ENCODE results near the gene CFAP221.

CFAP221 gene

DNA sequence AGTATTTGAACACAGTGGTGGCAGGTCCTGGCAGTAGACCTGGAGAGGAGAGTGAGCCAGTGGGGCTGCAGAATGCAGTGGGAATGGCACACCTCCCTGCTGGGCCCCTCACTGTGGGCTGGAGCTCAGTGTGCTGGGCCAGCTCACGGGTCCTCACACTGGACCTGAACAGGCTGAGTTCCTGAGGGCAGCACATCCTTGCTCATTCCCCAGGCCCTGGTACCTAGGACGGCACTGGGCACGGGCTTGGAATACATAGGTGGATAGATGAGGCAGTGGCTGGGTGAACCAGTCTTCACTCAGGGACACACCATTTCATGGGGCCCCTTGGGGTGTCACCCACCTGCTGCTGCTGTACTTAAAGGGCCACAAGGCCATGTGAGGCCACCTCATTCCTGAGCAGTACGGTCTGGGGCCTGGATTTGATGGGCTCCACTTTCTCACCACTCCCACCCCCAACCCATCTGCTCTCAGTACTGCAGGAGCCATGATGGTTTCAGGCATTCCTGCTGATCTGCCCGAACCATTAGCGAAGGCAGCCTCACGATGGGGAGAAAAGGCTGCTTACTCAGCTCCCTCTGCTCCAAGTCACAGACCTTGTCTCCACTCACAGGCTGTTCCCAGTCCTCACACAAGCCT lies 138.9 kb downstream of the CFAP221 start:
- DNase-seq, result no peak

DNA sequence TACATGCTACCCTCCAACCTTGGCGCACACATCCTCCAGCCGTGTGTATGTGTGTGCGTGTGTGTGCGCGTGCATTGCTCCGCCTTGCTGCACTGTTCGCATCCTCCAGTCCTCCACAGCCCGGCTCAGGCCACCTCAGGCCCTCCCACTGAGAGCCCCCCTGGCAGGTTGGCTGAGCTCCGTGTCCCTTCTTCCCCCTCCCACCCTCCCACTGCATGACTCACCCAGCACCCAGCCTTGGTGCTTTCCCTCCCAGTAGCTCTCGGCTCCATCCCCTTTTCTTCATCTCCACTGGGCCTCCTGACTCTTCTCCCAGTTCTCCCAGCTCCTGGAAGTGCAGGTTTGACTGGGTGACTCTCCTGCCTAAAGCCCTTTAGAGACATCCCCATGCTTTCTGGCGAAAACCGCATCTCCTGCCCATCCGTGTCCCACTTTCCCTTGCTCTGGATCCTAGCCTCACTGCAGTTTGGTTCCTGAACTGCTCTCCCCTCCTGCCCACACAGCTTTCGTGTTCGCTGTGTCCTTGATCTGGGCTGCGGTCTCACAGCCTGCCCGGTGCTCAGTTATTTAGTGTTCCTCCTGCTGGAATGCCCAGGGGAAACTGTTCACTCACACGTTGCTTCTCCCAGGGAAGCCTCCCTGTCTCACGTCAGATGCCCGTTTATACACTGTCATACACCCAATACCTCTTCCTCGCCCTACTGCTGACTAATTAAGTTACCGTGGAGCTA lies 139.6 kb downstream of the CFAP221 start:
- no peak for DNase-seq

DNA sequence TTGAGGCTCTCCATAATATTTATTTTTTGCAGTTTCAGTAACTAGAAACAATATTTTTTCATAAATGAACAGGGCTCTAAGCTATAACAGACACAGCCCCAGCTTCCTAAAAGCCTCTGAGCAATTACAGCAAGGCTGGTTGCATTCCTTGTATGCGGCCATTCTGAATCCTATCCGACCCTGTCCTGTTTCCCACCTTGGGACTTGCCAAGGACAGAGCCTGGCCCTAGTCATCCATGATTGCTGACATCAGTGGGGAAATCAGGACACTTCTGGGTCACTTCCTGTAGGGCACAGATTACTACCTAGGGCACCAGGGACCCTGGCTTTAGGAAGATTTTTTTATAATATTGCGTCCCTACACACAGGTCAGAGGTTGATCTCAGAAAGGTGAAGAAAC lies 140.3 kb downstream of the CFAP221 start:
- no peak for DNase-seq

DNA sequence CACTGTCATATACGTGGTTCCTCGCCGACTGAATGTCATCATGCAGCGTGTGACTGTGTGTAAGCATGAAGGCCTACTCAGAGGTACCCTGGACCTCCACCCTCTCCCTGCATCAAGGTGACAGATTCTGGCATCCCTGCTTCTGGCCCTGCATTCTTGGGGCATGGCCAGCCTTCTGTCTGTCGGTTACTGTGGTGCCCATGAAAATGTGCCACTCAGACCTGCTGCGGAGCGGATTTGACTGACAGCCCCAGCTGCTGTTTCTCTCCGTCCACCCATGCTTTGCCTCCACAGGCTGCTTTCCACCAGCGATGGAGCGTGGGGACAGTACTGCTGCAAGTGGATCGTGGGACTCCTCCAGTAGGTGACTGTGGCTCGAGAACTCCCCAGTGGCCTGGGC lies 144.4 kb downstream of the CFAP221 start:
- no peak for DNase-seq

DNA sequence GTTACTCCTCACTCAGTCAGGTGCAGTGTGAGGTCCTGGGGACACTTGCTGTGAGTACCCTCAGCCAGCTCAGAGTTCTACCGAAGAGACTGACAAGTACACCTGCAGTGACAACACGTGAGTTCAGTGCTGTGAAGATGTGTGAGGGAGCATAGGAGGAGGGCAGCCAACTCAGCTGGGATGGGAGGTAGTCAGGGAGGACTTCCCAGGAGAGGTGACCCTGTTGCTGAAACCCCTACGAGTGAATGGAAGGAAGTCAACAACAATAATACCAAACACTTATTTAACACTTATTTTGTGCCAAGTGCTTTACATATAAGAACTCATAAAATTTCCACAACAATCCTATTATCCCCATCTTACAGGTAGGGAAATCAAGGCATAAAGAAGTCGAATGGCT lies 145.0 kb downstream of the CFAP221 start:
- no peak for DNase-seq

DNA sequence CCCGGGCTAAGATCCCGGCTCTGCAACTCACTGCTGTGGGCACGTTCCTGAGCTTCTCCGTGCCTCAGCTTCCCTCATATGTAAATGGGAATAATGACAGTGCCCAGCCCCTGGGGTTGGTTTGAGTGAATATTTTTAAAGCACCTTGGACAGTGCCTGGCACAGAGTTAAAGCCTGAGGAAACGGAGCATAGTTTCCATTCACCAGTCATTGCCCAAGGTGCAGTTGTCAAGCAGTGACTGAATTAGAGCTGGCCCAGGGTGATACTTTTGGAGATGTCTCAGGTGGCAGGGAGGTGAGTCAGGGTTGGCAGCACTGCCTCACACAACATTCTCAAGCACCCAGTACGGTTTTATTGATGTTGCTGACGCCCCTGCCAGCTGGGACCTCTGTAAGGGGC lies 146.9 kb downstream of the CFAP221 start:
- DNase-seq, result no peak

DNA sequence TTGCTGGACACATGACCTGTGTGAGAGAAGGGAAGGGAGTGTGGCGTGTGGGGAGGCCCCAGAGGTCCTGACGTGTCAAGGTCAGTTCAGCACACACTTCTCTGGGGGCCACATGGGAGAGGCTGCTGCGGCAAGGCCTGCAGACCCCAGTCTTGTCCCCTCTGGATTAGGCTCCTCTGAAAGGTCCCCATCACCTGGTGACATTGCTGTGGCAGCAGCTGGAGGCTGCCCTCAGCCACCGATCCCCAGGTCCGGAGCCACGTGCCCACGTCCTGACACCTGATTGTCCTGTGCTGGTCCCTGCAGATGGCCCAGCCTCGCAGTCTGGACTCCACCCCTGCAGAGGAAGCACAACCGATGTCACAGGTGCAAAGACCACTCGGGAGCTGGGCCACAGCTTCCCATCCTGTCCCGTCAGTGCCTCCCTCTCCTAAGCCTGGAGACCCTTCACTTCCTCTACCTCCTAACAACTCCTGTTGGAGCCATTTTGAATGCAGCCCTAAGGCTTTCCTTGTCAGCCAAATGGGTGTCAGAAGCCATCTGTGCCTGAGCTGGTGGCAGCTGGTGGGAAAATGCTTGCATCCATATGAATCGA lies 147.5 kb downstream of the CFAP221 start:
- DNase-seq, result no peak

DNA sequence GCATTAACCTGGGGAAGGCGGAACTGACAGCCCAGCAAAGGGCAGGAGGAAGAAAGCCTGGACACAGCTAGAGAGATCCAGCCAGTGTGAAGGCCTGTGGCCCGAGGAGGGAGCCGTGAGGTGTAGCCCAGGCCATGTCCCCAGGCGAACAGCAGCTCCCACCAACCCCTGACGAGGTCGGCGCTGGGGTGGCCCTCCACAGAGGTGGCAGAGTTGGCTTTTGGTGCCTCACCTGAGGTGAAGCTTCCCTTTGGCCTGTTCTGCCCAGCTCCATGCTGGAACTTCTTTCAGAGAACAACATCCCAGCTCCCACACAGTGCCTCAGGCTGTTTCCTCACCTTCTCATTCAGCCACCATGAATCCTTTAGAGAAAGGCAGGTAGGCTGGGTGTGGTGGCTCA lies 148.1 kb downstream of the CFAP221 start:
- DNase-seq, result no peak

DNA sequence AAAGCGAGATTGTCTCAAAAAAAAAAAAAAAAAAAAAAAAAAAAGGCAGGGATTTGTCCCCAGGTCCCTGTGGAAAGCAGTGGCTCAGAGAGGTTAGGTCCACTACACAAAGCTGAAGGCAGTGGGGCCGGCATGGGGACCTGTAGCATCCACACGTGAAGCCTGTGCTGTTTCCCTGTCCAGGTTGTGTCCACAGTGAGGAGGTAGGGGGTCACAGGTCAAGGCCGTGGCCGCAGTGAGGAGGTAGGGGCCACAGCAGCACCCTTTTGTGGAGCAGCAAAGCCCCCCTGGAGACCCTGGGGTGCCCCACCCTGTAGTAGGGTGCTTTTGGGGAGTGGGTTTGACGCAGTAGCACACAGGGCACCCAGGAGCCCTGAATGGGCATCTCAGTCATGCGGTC lies 148.7 kb downstream of the CFAP221 start:
- no peak for DNase-seq

DNA sequence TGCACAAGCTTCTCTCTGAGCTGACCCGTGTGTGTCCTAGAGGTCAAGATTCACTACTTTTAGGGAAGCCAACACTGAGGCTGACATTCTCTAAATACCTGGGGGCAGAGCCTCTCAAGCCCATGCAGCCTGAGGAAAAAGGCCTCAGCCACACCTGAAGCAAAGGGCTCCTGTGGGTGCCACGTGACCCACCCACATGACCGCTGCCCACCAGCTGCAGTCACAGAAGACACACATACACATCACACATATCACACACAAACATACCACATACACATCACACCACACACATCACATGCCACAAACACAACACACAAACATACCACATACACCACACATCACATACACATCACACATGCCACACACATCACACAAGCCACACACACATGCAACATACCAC lies 149.3 kb downstream of the CFAP221 start:
- DNase-seq, result no peak

DNA sequence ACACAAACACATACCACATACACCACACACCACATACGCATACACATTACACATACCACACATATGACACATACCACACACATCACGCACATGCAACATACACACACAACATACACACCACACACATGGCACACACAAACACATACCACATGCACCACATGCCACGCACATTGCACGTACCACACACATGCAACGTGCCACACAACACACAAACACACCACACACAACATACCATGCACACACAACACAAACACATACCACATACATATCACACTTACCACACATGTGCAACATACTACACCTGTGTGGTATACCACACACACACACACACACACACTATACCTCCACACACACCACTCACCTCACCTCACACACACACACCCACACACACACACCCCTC lies 149.7 kb downstream of the CFAP221 start:
- DNase-seq, result no peak

DNA sequence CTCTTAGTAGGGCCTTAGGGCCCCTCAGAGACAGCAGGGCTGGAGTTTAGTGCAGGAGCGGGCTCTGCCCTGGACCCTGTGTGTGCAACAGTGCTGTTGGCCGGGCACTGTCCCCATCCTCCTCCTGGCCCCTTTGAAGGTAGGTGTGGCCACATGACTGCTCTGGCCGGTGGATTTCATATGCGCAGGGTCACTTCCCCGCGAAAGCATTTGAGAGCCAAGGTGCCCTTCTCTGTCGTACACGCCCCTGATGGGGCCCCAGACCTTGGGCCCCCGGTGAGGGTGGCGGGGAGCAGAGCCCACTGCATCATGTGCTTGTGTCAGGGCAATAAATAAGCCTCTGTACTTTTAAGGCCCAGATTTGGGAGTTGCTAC lies 150.2 kb downstream of the CFAP221 start:
- DNase-seq, result no peak

DNA sequence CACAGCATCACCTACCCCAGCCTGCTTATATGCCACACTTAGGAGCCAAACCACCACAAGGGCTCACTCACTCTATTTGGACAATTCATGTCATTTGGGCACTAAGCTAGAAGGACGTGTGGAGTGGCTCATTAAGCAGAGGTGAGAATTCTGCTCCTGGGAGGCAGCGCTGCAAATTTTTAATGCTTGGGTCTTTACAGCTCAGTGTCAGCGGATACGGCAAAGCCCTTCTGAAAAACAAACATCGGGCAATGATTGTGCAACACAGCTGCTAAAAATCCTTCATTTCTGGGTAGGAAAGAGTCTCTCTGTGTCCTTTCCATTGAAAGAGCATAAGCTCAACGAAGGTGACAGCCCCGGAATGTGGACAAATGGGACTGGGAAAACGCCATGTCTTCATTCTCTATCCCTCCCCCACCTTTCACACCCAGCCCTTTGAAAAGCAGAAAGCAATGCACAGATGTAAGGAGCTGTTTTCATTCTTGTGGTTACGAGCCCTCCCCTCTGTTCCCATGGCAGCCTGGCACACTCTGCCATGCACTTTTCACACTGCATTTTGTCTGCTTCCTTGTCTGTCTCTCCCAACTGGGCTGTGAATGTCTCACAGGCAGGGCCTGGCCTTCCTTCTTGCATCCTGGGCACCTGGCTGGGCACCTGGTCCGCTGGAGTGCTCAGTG lies 150.7 kb downstream of the CFAP221 start:
- DNase-seq, result peak; percentile 55

DNA sequence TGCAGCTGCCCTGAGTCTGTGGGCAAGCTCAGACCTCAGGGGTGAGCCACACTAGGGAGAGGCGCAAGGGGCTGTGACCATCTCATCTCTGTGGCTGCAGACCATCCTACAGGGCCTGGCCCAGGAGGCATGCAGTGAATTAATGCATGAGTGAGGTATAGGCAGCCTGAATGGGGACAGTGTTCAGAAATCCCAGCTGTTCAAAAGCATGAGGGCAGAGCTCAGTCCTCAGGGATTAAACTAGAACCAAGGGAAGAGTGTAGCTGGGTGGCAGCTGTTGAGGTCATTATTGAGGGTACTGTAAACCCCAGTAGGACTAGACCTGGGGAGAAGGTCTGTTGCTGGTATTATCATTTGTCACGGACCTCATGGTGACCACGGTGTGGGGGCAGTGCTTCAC lies 151.8 kb downstream of the CFAP221 start:
- DNase-seq, result no peak

DNA sequence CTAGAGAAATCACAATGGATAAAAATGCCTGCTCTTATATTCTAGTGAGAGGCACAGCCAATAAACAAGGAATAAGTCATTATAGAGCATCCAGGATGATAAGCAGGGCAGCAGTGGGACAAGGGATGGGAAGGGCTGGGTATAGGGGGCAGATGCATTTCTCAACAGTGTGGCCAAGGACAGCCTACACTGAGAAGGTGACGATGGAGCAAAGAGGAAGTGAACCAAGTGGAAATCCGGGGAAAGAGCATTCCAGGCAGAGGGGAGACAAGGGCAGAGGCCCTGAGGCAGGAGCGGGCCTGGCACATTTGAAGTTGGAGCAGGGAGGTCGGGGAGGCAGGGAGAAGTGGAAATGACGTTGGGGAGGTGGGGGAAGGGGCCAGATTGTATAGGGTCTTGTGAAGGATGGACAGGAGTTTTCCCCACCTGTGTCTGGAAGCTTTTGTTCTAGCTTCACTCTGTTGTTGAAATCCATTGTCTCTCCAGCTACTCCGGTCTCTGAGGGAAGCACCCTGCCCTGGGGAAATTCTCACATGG lies 152.3 kb downstream of the CFAP221 start:
- no peak for DNase-seq

DNA sequence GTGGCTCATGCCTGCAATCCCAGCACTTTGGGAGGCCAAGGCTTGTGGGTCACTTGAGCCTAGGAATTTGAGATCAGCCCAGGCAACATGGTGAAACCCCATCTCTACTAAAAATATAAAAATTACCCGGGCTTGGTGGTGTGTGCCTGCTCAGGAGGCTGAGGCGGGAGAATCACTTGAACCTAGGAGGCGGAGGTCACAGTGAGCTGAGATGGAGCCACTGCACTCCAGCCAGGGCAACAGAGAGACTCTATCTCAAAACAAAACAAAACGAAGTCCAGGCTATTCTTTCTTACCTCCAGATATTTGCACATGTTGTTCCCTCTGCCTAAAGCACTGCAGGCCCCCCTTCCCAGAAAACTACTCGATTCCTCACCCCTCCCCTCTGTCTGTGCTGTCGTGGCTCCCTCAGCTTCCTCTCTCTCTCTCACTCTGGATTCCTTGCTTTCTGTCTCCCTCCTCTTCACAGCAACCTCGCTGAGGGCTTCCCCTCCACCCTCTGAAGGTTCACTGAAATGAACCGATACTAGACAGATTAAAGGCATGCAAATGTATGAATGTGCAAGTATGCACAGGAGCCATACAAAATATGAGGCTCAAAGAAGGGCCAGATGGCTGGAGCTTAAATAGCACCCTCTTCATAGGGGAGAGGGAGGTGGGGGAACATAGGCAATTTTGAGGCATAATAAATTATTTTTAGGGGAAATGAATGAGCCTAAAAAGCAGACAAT lies 153.2 kb downstream of the CFAP221 start:
- no peak for DNase-seq

DNA sequence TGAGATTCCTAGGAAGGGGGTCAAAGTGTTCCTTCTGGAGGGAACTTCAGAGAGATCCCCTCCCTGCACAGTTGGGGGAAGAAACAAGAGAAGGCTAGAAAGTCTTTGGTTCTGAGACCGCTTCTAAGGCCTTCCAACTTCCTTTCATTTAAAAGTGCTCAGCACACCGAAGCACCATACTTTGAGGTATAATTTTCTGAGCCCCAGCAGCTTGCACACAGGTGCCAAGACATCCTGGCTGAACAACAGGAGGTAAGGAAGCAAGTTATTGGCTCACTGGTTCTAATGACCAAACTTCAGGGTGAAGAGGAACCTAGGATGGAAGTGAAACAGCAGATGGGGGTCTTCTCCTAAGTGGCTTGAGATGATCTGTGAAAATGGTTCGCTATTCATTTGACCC lies 154.0 kb downstream of the CFAP221 start:
- no peak for DNase-seq

DNA sequence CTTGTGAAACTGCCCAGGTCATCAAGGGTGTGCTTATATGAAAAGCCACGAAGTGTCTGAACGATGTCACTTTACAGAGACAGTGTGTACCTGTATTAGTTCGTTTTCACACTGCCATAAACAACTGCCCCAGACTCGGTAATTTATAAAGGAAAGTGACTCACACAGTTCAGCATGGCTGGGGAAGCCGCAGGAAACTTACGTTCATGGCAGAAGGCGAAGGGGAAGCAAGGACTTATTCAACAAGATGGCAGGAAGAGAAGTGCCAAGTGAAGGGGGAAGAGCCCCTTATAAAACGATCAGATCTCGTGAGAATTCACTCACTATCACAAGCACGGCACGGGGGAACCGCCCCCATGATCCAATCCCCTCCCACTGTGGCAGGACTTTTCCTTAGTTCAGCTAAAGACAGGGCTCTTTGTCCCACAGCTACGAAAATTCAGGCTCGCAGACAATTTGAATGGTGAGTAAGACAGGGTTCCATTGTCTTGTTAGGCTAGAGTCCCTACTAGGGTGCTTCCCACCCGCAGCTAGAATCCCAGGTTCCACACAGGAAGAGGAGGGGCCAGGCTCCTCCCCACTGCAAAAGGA lies 154.9 kb downstream of the CFAP221 start:
- no peak for DNase-seq

DNA sequence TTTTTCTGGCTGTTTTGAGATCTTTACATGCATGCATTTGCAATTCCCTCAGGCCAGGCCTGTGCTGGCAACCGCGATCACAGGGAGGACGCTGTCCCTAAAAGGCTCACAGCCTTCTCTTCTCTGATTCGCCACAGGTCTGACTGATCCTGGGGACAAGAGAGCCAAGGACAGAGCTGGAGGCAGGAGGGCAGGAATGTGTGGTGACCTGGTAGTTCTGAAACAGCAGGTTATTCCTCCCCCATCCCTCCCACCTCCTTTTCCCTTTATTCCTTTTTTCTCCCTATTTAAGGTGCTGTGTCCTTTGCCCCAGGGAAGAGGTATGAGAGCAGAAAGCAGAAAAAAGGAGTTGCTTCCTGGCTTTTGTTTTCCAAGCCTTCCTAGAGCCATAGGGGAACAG lies 156.6 kb downstream of the CFAP221 start:
- DNase-seq, result no peak

DNA sequence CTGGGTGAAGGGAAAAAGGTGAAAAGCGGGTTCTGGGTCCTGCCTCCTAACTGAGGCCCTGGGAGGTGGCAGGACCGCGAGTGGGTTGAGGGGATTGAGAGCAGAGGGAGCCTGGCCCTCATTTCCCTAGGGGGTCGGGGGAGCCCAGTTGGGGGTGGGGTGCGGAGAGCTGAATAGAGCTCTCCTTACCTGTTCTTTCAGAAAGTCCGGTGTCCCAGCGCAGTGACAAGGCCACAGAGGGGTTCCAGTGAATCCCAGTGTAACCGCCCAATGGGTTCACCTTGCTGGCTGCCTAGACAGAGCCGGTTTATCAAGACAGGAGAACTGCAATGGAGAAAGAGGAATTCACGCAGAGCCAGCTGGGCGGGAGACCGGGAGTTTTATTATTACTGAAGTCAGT lies 157.1 kb downstream of the CFAP221 start:
- no peak for DNase-seq

DNA sequence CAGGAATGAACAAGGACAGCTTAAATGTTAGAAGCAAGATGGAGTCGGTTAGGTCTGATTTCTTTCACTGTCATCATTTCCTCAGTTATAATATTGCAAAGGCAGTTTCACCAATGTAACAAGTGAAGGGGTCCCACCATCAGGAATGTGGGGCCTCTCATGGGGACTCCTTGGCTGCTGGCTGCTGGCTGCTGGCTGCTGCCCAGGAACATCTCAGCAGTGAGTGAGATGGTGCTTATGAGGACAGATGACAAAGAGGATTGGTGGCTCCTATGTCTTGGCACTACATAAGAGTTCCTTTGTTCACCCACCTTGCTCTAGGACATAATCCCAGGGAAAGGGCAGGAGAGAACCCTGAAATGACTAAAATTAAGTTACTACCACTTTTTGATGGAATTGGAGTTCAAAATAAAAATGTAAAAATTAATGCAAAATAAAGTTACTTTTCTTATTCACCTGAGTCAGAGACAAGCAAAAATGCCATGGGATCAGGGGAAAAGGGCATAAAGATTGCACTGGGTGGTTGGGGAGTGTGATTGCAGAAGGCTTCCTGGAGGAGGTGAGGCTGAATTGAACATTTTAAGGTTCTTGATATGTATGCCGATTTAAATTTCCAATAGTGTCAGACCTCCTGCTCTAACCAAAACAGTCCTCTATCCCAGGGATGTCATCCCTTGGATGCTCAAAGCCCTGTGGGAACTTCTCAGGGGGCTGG lies 158.1 kb downstream of the CFAP221 start:
- DNase-seq, result no peak

DNA sequence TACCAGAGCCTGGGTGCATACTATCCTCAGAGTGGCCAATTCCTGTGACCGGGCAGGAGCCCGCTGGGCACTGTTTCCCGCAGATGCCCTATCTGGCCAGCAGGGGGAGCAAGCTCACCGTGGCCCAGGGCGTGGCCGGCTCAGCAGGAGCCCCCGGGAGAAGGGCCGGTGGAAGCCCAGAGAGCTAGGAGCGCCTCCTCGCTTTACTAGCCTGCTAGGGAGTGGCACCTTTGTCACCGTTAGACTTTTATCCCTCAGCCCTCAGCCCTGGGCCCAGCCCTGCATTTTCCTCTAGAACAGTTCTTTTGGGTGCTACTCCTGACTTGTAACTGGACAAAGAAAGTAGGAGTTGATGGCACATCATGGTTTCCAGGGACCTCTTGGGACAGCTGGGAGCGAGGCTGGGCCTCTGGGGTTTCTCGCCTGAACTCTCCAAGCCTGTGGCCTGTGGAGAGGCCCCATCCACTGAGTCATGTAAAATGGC lies 158.7 kb downstream of the CFAP221 start:
- peak; percentile 1 for DNase-seq
